ENCODE data around the gene MYPN.

The MYPN gene

GRCh38 chr10:68218786-68219185 lies 109.5 kb downstream of the MYPN start:
- no peak overlapping the region for H3K4me3 ChIP-seq
- TF ChIP-seq, protein P1, sequence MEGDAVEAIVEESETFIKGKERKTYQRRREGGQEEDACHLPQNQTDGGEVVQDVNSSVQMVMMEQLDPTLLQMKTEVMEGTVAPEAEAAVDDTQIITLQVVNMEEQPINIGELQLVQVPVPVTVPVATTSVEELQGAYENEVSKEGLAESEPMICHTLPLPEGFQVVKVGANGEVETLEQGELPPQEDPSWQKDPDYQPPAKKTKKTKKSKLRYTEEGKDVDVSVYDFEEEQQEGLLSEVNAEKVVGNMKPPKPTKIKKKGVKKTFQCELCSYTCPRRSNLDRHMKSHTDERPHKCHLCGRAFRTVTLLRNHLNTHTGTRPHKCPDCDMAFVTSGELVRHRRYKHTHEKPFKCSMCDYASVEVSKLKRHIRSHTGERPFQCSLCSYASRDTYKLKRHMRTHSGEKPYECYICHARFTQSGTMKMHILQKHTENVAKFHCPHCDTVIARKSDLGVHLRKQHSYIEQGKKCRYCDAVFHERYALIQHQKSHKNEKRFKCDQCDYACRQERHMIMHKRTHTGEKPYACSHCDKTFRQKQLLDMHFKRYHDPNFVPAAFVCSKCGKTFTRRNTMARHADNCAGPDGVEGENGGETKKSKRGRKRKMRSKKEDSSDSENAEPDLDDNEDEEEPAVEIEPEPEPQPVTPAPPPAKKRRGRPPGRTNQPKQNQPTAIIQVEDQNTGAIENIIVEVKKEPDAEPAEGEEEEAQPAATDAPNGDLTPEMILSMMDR (IDR thresholded peaks at IDR 0.05): no peak
- H3K4me1 ChIP-seq: no peaks in the 10 kb centered on the region
- H3K36me3 ChIP-seq: no peaks in the 10 kb centered on the region
- H3K9me3 ChIP-seq: no peaks in the 10 kb centered on the region
- H3K27ac ChIP-seq: no peak overlapping the region
- intact Hi-C loops (cut with DNase I; ENCODE audit: low total_unique reads): loop anchor here (10.0 kb wide), 1 partner anchor 86 kb away; no protein-coding TSS in a partner anchor
- H3K27me3 ChIP-seq: no peaks in the 10 kb centered on the region
- no peak for DNase-seq

DNA sequence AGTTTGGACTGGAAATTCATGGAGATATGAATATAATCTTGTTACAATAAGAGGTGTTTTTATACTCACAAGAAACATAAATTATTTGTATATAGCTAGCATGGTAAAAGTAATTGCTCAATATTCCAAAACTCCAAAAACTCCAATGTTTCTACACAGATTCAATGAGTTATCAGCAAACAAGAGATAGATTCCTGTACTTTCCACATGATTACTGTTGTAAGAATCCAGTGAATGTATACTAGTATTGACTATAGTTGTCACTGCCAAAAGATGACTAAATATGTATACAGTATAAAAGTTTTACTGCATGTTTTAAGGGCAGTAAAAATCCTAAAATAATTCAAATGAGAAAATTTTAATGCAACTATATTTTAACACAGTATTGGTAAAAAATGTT lies 111.9 kb downstream of the MYPN start:
- H3K27ac ChIP-seq: no peak overlapping the region
- no peaks in the 10 kb centered on the region for H3K27me3 ChIP-seq
- H3K36me3 ChIP-seq: no peaks in the 10 kb centered on the region
- DNase-seq: no peak
- intact Hi-C loops (cut with DNase I; ENCODE audit: low total_unique reads): no loop called here
- no peaks in the 10 kb centered on the region for H3K9me3 ChIP-seq
- TF ChIP-seq, protein P1 (IDR thresholded peaks at IDR 0.05): no peak
- no peaks in the 10 kb centered on the region for H3K4me1 ChIP-seq
- H3K4me3 ChIP-seq: no peak overlapping the region

- Histone ChIP-seq H3K4me1 (no peaks in the 10 kb centered on the region), H3K4me3 (no peak overlapping the region), H3K36me3 (no peaks in the 10 kb centered on the region), H3K9me3 (no peaks in the 10 kb centered on the region), H3K27me3 (no peaks in the 10 kb centered on the region), H3K27ac (no peak overlapping the region)
- TF ChIP-seq, protein P1 (IDR thresholded peaks at IDR 0.05): no peak
- no peak for DNase-seq
- intact Hi-C loops (cut with DNase I; ENCODE audit: low total_unique reads): no loop called here
Measured at GRCh38 chr10:68222391-68222790, 113.1 kb downstream of the MYPN start.

GRCh38 chr10:68223535-68224165 lies 114.4 kb downstream of the MYPN start:
- Histone ChIP-seq H3K9me3 (no peaks in the 10 kb centered on the region), H3K27me3 (no peaks in the 10 kb centered on the region), H3K36me3 (no peaks in the 10 kb centered on the region), H3K4me3 (no peak overlapping the region), H3K4me1 (no peaks in the 10 kb centered on the region), H3K27ac (no peak overlapping the region)
- intact Hi-C loops (cut with DNase I; ENCODE audit: low total_unique reads): no loop called here
- TF ChIP-seq, protein P1 (IDR thresholded peaks at IDR 0.05): no peak
- DNase-seq: no peak

GRCh38 chr10:68224810-68225209 lies 115.5 kb downstream of the MYPN start:
- Histone ChIP-seq H3K9me3 (no peaks in the 10 kb centered on the region), H3K27me3 (no peaks in the 10 kb centered on the region), H3K4me1 (no peaks in the 10 kb centered on the region), H3K4me3 (no peak overlapping the region), H3K27ac (no peak overlapping the region), H3K36me3 (no peaks in the 10 kb centered on the region)
- DNase-seq: no peak
- TF ChIP-seq, protein P1 (IDR thresholded peaks at IDR 0.05): no peak
- intact Hi-C loops (cut with DNase I; ENCODE audit: low total_unique reads): no loop called here

- no peak overlapping the region for H3K27ac ChIP-seq
- TF ChIP-seq, protein P1 (IDR thresholded peaks at IDR 0.05): no peak
Measured at GRCh38 chr10:68230268-68230667, 121.0 kb downstream of the MYPN start.

More at GRCh38 chr10:68230268-68230667, 121.0 kb downstream of the MYPN start:
- no peaks in the 10 kb centered on the region for H3K27me3 ChIP-seq
- H3K4me3 ChIP-seq: no peak overlapping the region
- H3K36me3 ChIP-seq: no peaks in the 10 kb centered on the region
- peaks cover 0 to 12% (median 5%) of the 10 kb centered on the region in 4 donors for H3K4me1 ChIP-seq
- intact Hi-C loops (cut with DNase I; ENCODE audit: low total_unique reads): no loop called here
- no peaks in the 10 kb centered on the region for H3K9me3 ChIP-seq
- no peak for DNase-seq
